WTC11 (cell line): ENCODE results near the gene NPAS3. TPM values are rescaled to one million over a fixed set of nuclear protein-coding genes. Genes with fewer than 3 reads are reported as not detected.

Experiments
- ATAC-seq: fragments of 200-7000 bp; cut with Tn5 transposase; 2 replicates; pipeline ENCODE4 v1.10.0; 2021; ENCODE audit warnings: mild to moderate bottlenecking, moderate library complexity
- CTCF ChIA-PET: fragments of 300-600 bp; sonication (Branson Sonifier 250); formaldehyde crosslinking; loops from one replicate; lab custom pipeline; 2021; ENCODE audit warnings: antibody characterized with exemption; lab: Charles Lee
- POLR2A ChIA-PET: fragments of 350-600 bp; sonication (Branson Sonifier 250); formaldehyde crosslinking; loops from one replicate; lab custom pipeline; 2021; ENCODE audit warnings: antibody characterized with exemption; lab: Charles Lee
- DNase-seq: peaks from one replicate; pipeline ENCODE4 v3.0.0; 2021; ENCODE audit warnings: low spot score
- H3K27ac Mint-ChIP-seq: 2 replicates; pipeline ENCODE4 v1.8.0; 2021; ENCODE audit warnings: mixed read lengths
- H3K27me3 Mint-ChIP-seq: 2 replicates; pipeline ENCODE4 v1.8.0; 2021; ENCODE audit warnings: low read depth, mild to moderate bottlenecking, moderate library complexity, mixed read lengths
- H3K36me3 Mint-ChIP-seq: 2 replicates; pipeline ENCODE4 v1.8.0; 2021; ENCODE audit warnings: mixed read lengths
- H3K4me1 Mint-ChIP-seq: 2 replicates; pipeline ENCODE4 v1.8.0; 2022; ENCODE audit warnings: mixed read lengths
- H3K4me3 Mint-ChIP-seq: 2 replicates; pipeline ENCODE4 v1.8.0; 2021; ENCODE audit warnings: mild to moderate bottlenecking, moderate library complexity, mixed read lengths
- H3K9me3 Mint-ChIP-seq: 2 replicates; pipeline ENCODE4 v1.8.0; 2021; ENCODE audit warnings: mixed read lengths
- ARID4B ChIP-seq: sonication (generic); formaldehyde crosslinking; IDR thresholded peaks from 2 replicates; pipeline ENCODE4 v1.8.0; 2023; ENCODE audit warnings: missing genetic modification reagents, mild to moderate bottlenecking, borderline replicate concordance
- ATF1 ChIP-seq: sonication (generic); formaldehyde crosslinking; IDR thresholded peaks from 2 replicates; pipeline ENCODE4 v1.8.1; 2023; ENCODE audit warnings: mild to moderate bottlenecking, moderate library complexity, missing genetic modification reagents
- CBFB ChIP-seq: sonication (generic); formaldehyde crosslinking; IDR thresholded peaks from 2 replicates; pipeline ENCODE4 v1.8.1; 2022; ENCODE audit warnings: mild to moderate bottlenecking, low read depth, missing genetic modification reagents
- E2F5 ChIP-seq: sonication (generic); formaldehyde crosslinking; IDR thresholded peaks from 2 replicates; pipeline ENCODE4 v1.8.1; 2022; ENCODE audit warnings: mild to moderate bottlenecking, moderate library complexity, missing genetic modification reagents
- ERG ChIP-seq: fragments of 250-450 bp; sonication (Bioruptor Pico); IDR thresholded peaks from 2 replicates; pipeline ENCODE4 v1.8.0; 2021; ENCODE audit warnings: mild to moderate bottlenecking
- FOXK1 ChIP-seq: sonication (generic); formaldehyde crosslinking; IDR thresholded peaks from 2 replicates; pipeline ENCODE4 v1.8.0; 2022; ENCODE audit warnings: mild to moderate bottlenecking, moderate library complexity, missing genetic modification reagents
- HMGA2 ChIP-seq: fragments of 250-450 bp; sonication (Bioruptor Pico); IDR thresholded peaks from 2 replicates; pipeline ENCODE4 v1.4.0; 2021; ENCODE audit warnings: mild to moderate bottlenecking, moderate library complexity
- NFYB ChIP-seq: sonication (generic); formaldehyde crosslinking; conservative IDR thresholded peaks from 2 replicates; pipeline ENCODE4 v1.8.0; 2022; ENCODE audit warnings: low read depth, missing genetic modification reagents
- NR3C1 ChIP-seq: sonication (generic); formaldehyde crosslinking; conservative IDR thresholded peaks from 2 replicates; pipeline ENCODE4 v1.8.1; 2023; ENCODE audit warnings: low read depth, mild to moderate bottlenecking, missing genetic modification reagents
- OVOL2 ChIP-seq: fragments of 250-450 bp; sonication (Bioruptor Pico); IDR thresholded peaks from 2 replicates; pipeline ENCODE4 v1.9.0; 2021; ENCODE audit warnings: mild to moderate bottlenecking, borderline replicate concordance
- RORB ChIP-seq: fragments of 250-450 bp; sonication (Bioruptor Pico); IDR thresholded peaks from 2 replicates; pipeline ENCODE4 v1.9.0; 2021; ENCODE audit warnings: mild to moderate bottlenecking
- SMAD4 ChIP-seq: sonication (generic); formaldehyde crosslinking; IDR thresholded peaks from 2 replicates; pipeline ENCODE4 v1.8.0; 2022; ENCODE audit warnings: mild to moderate bottlenecking, missing genetic modification reagents
- SP1 ChIP-seq: sonication (generic); formaldehyde crosslinking; conservative IDR thresholded peaks from 2 replicates; pipeline ENCODE4 v1.8.1; 2022; ENCODE audit warnings: missing genetic modification reagents
- STAT6 ChIP-seq: sonication (generic); formaldehyde crosslinking; conservative IDR thresholded peaks from 2 replicates; pipeline ENCODE4 v1.8.1; 2023; ENCODE audit warnings: mild to moderate bottlenecking, low read depth, missing genetic modification reagents, moderate library complexity
- ZBTB21 ChIP-seq: sonication (generic); formaldehyde crosslinking; IDR thresholded peaks from 2 replicates; pipeline ENCODE4 v1.8.1; 2023; ENCODE audit warnings: mild to moderate bottlenecking, missing genetic modification reagents, borderline replicate concordance
- ZNF138 ChIP-seq: sonication (generic); formaldehyde crosslinking; conservative IDR thresholded peaks from 2 replicates; pipeline ENCODE4 v1.8.1; 2022; ENCODE audit warnings: mild to moderate bottlenecking, moderate library complexity, missing genetic modification reagents
- ZNF416 ChIP-seq: fragments of 250-450 bp; sonication (Bioruptor Pico); IDR thresholded peaks from 2 replicates; pipeline ENCODE4 v1.9.0; 2021; ENCODE audit warnings: mild to moderate bottlenecking, inconsistent platforms
- total RNA-seq: library from RNA; stranded (reverse); gene quantifications from 3 replicates; pipeline ENCODE4 v1.2.3, GENCODE V29; 2021

Gene NPAS3
- total RNA-seq, 1 experiment from 2014 or later: 3.2 TPM

GRCh38 chr14:33679025-33679424 lies 740.3 kb downstream of the NPAS3 start:
- ATAC-seq: no peak
- H3K27me3 Mint-ChIP-seq: no peaks in the 10 kb centered on the region
- CTCF ChIA-PET: interaction anchor here (0.7 to 1.0 kb wide), 2 partner anchors 114 to 170 kb away, joined by 3 to 4 read pairs; no protein-coding TSS in a partner anchor

GRCh38 chr14:33679461-33680225 lies 741.0 kb downstream of the NPAS3 start:
- Mint-ChIP-seq H3K4me1 (peaks cover 22% of the 10 kb centered on the region), H3K4me3 (no peak overlapping the region), H3K27me3 (no peaks in the 10 kb centered on the region), H3K27ac (no peak overlapping the region), H3K36me3 (no peaks in the 10 kb centered on the region), H3K9me3 (no peaks in the 10 kb centered on the region)
- ChIA-PET CTCF (interaction anchor here (0.7 to 1.0 kb wide), 2 partner anchors 113 to 170 kb away, joined by 3 to 4 read pairs; no protein-coding TSS in a partner anchor), POLR2A (no interaction called here)
- no peak for DNase-seq
- TF ChIP-seq ARID4B (CRISPR knock-in tag) (no peak), CBFB (CRISPR knock-in tag) (no peak), ATF1 (CRISPR knock-in tag) (no peak), HMGA2 (CRISPR knock-in tag) (no peak)
- ATAC-seq: no peak

More at GRCh38 chr14:33679025-33679424, 740.3 kb downstream of the NPAS3 start:
- POLR2A ChIA-PET: no interaction called here
- no peaks in the 10 kb centered on the region for H3K9me3 Mint-ChIP-seq
- no peak overlapping the region for H3K27ac Mint-ChIP-seq
- TF ChIP-seq NR3C1 (CRISPR knock-in tag): no peak
- peaks cover 28% of the 10 kb centered on the region for H3K4me1 Mint-ChIP-seq
- DNase-seq: no peak
- H3K4me3 Mint-ChIP-seq: no peak overlapping the region
- no peaks in the 10 kb centered on the region for H3K36me3 Mint-ChIP-seq

- no peak for TF ChIP-seq ERG
- no peak for TF ChIP-seq STAT6 (CRISPR knock-in tag)
- TF ChIP-seq ZNF138 (CRISPR knock-in tag): no peak
- TF ChIP-seq OVOL2 (CRISPR knock-in tag): no peak
- TF ChIP-seq SMAD4 (CRISPR knock-in tag): no peak
- TF ChIP-seq FOXK1 (CRISPR knock-in tag): no peak
- no peak for TF ChIP-seq ZNF416 (CRISPR knock-in tag)
- TF ChIP-seq ZBTB21 (CRISPR knock-in tag): no peak
- TF ChIP-seq E2F5 (CRISPR knock-in tag): no peak
- TF ChIP-seq NFYB (CRISPR knock-in tag): no peak
- no peak for TF ChIP-seq RORB (CRISPR knock-in tag)
- no peak for TF ChIP-seq SP1 (CRISPR knock-in tag)
- TF ChIP-seq, all 79 proteins: peak for 0
- peaks cover 13% of the 10 kb centered on the region for H3K4me1 Mint-ChIP-seq
- POLR2A ChIA-PET: no interaction called here
- ATAC-seq (no peak), DNase-seq (no peak)
- H3K27me3 Mint-ChIP-seq: no peaks in the 10 kb centered on the region
- CTCF ChIA-PET: no interaction called here
- no peak overlapping the region for H3K27ac Mint-ChIP-seq
- H3K9me3 Mint-ChIP-seq: no peaks in the 10 kb centered on the region
- H3K36me3 Mint-ChIP-seq: no peaks in the 10 kb centered on the region
- H3K4me3 Mint-ChIP-seq: no peak overlapping the region
Observed at GRCh38 chr14:33680873-33681272, 742.2 kb downstream of the NPAS3 start.
